ENCODE data around the gene SH3BP2. TPM values are rescaled to one million over a fixed set of nuclear protein-coding genes. Genes with fewer than 3 reads are reported as not detected.
A peak's percentile ranks its signal among the peaks of the same experiment; 100 is the strongest.

SH3BP2 gene
- total RNA-seq, 1 experiment from 2014 or later, result 28.7 TPM

DNA sequence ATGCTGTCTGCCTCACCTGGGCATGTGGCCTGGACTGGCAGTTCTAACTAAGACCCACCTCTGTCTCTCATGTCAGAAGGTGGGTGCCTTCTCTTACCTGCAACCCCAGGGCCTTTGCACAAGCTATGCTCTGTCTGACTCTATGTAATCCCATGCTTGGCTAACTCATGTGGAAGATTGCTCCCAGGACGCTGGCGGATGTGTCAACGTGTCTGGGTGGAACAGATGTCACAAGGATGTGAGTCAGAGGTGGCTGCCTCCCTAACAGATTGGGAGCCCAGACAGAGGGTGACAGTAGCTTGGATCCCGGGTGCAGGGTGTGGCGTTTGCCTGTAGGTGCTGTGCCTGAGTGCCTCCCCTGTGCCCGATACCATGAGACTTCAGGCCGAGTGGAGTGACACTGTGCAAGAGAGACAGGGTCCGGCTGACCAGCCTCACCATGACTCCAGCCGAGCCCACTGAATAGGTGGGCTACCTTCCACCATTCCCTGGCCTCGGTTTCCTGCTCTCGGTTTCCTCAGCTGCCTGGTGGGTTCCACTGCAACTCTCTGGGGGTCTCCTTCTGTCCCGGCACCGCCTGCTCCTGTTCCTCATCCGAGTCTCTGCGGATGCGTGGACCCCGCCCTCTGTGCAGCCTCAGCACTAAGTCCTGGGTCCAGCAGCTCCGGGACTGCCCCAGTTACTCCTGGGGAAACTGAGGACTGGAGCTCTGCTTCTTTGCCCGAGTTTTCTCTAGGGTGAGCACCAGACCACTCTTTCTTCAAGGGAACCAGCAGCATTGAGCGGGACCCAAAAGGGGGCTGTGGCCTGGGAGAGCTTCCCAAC lies 11.0 kb downstream of the SH3BP2 start:
- peak; percentile 39 for DNase-seq (ENCODE audit: low read depth)

DNA sequence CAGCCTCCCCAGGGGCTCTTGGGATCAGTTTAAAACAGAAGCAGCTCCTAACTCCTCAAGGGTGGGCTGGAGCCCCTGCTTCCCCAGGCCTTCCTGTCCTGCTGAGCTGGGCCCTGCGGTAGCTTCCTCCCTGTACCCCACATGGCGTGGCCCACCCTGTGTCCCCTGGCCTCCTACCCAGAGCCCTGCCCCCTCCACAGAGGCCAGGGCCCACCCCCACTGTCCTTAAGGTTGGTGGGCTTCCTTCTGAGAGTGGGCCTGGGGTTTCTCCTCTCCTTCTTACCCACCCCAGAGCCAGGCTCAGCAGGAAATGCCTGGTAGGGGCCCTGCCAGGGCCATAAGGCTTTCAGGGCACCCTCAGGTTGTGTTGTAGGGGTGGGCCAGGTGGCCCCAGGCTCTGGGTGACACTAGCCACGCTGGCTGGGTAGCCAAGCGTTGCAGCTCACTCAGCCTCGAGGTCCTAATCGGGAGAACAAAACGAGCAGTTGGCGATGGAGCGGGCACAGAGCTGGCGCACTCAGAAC lies 11.6 kb downstream of the SH3BP2 start:
- no peak for DNase-seq (ENCODE audit: low read depth)

GRCh38 chr4:2804973-2805501 lies 12.2 kb downstream of the SH3BP2 start:
- no peak for DNase-seq (ENCODE audit: low read depth)

DNA sequence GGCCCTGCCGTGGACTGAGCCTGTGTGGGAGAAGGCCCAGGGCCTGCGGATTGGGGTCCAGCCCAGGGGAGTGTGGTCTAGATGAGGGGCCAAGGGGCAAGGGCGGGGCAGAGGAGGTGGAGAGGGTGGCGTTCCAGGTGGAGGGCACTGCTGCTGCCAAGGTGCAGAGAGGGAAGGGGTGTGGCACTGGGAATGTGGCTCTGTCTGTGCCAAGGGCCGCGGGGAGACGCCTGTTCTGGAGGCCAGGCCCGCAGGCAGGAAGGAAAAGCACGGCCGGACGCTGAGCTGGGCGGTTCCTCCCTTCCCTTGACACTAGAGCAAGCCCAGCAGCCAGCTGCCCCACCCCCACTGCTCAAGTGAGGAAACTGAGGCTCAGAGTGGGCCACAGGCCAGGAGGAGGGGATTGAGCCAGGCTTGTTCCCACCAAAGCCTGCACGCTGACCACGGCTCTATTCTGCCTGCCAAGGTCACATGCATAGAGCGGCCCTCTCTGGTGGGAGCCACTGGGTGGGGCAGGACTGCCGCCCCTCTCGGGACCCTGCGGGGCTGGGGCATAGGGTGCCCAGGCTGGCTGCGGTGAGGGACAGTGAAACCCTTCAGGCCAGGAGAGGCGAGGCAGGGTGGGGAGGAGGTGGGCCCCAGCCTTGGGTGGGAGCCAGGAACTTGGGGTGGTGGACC lies 13.0 kb downstream of the SH3BP2 start:
- no peak for DNase-seq (ENCODE audit: low read depth)

DNA sequence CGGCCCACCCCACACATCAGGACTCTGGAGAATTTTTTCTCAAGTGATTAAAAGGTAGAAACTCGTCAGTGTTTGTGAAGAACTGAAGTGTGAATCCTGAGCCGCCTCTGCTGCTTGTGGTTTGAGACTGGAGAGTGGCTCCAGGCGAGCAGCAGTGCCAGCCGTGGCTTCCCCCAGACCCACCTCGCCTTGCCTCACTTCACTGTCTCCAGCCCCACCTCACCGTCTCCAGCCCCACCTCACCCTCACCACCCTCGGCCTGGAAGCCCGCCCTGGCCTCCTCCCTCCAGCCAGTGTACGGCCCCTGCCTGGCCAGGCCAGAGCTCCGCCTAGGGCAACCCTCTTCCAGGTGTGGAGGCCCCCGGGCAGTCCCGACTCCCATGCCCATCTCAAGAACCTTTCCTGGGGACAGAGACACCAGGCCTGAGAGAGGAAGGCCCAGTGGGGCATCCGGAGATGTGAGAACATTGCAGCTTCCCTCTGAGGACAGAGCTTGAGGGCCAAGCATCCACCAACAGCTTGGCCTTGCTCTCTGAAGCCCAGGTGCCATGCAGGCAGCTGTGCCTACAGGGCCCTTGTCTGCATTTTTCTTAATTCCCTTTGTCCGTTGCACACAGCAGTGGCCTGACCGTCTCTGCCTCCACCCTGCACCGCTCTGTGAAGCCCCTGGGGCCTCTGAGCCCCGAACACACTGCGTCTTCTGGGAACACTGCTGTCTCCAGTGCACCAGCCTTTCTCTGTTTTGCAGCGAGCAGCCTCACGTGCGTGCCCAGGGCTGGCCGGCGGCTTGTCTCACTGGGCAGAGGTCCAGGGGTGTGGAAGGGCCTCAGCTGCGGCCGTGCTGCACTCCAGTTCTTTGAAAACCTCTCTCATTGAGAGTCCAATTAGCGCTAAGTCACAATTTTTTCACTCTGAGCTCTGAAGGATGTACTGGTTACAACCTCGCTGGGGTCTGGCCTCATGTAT lies 13.8 kb downstream of the SH3BP2 start:
- DNase-seq (ENCODE audit: low read depth), result no peak

GRCh38 chr4:2807571-2807970 lies 14.7 kb downstream of the SH3BP2 start:
- DNase-seq (ENCODE audit: low read depth), result no peak

DNA sequence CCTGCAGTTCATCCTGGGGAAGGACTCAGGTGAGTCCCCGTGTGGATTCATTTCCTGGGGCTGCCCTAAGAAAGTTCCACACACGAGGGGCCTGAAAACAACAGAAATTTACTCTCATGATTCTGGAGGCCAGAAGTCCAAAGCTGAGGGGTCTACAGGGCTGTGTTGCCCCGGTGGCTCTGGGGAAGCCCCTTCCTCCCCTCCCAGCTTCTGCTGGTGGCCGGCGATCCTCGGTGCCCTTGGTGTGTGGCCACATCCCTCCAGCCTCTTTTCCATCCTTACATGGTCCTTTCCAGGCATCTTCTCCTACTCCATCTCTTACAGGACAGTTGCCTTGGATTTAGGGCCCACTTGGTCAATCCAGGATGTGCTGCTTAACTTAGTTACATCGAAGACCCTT lies 15.1 kb downstream of the SH3BP2 start:
- DNase-seq (ENCODE audit: low read depth), result no peak

GRCh38 chr4:2809610-2810180 lies 16.8 kb downstream of the SH3BP2 start:
- no peak for DNase-seq (ENCODE audit: low read depth)

GRCh38 chr4:2810388-2810787 lies 17.5 kb downstream of the SH3BP2 start:
- no peak for DNase-seq (ENCODE audit: low read depth)

DNA sequence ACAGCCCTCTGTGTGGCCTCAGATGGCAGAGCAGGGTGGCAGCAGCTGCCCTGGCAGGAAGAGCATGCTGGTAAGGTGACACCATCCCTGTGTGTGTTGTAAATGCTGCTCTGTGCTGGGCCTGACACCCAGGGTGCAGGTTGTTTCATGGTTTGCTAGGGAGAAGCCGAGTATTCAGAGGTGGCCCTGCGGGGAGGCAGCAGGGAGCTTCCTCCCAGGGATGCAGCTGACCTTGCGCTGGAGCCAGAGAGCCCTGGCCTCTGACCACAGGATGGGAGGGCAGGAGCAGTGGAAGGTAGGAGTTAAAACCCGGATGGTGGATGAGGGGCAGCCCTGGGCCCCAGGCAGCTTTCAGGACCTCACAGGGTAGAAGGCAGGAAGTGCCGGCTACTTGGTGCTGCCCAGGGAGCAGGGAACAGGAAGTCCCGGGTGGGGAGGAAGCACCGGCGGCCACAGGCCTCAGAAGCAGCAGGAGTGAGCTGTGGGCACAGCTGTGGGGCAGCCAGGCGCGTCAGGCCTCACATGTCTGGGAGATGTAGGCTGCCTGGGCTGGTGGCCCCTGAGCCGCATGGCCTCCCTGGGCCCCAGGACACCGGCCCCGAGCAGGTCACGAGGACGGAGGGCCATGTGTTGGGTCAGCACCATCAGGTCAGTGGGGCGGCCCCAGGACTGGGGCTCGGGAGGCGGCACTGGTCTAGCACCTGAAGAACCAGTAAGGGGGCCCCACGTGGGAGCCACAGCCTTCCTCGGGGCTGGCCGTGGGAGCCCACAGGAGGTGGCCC lies 19.1 kb downstream of the SH3BP2 start:
- DNase-seq (ENCODE audit: low read depth), result peak; percentile 51

DNA sequence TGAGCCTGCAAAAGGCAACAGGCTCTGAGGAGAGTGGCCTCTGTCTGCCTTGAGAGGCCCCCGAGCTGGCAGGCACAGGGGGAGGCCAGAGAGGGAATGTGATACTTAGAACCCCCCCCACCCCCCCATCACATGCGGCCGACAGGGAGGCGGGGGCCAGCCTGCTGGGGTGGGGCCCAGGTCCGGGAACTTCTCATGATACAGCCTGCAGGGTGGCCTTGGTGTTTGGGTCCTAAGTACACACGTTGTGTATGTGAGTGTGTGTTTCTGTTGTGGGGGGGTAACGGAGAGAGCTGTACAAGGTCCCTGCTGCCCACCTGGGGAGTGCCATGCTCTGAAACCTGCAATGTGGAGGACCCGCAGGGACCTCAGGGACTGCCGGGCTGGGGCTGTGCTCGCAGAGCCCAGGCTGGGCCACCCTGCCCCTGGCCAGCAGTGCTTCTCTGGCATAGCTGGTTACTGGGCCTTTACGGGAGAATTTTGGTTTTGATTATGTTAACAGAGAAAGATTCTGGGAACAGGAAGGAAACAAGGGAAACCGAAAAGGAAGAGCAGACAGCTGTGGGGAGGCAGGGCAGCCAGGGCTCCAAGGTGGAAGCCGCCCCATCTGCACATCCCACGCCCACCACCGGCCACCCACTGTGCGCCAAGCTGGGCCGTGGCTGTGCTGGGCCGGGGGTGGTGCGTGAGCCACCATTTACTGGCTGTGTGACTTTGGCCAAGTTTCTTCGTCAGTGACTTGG lies 19.9 kb downstream of the SH3BP2 start:
- DNase-seq (ENCODE audit: low read depth), result no peak

DNA sequence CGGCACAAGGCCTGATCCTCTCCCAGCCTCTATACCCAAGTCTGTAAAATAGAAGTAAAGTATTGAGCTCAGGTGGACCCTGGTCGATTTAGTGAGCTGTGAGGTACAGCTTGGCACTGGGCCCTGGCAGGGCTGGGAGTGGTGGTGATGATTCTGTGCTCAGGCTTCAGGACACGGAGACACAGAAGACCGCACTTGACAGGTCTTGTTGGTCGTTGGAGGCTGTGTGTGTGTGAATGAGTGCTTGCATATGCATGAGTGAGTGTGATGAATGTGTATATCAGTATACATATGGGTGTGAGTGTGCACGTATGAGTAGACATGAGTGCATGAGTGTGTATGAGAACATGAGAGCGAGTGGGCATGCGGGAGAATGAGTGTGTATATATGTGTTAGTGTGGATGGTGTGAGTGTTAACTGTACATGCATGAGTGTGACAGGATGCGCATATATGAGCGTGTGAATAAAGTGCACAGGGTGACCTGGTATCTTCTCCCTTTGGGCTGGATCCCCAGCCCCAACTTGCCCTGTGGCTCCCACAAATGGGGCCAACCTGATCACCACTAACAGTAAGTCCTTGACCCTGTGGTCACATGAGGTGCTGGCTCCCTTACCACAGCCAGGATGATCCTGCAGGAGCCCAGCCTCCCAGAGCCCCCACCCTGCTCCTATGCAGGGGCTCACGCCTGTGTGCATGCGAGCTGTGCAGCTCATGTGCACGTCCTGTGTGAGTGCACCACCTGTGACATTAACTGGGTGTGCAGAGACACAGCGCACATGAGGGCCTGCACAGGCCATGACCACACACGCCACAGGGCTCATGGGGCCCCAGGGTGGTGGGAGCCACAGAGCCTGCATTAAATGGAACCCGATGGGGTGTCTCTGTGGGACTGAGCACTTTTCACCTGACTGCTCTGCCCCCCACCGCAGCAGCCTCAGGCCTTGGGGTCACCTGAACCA lies 20.8 kb downstream of the SH3BP2 start:
- DNase-seq (ENCODE audit: low read depth), result no peak

GRCh38 chr4:2814627-2815270 lies 21.9 kb downstream of the SH3BP2 start:
- no peak for DNase-seq (ENCODE audit: low read depth)

- DNase-seq (ENCODE audit: low read depth), result no peak
Observed at GRCh38 chr4:2816401-2816954, 23.6 kb downstream of the SH3BP2 start.

GRCh38 chr4:2817137-2817536 lies 24.3 kb downstream of the SH3BP2 start:
- no peak for DNase-seq (ENCODE audit: low read depth)

DNA sequence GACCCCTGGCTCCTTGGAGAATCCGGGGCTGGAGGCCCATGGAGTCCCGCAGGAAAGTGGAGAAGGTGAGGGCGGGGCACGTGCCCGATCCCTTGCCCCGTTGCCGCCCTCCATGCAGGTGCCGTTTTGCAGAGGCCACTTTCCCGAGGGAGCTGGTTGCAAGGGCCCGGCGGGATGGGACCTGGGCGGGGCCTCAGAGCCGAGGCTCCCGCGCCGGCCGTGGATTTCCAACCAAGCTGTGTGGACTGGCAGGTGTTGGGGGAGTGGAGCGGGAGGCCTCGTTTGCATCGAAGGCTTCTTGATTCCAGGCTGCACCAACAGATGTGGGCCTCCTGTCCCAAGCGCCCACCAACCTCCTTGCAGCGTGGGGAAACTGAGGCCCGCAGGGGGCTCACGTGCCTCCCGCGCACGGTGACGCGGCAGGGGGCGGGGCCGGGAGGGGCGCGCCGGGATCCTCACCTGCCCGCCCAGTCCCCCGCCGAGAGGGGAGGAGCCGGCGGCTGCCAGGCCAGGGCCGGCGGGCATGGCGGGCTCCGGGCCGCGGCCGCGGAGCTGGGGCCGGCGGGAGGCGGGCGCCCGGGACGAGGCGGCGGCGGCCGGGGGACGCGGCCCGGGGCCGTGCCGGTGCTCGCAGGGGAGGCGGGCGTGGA lies 24.9 kb downstream of the SH3BP2 start:
- no peak for DNase-seq (ENCODE audit: low read depth)

GRCh38 chr4:2818351-2818939 lies 25.6 kb downstream of the SH3BP2 start:
- DNase-seq (ENCODE audit: low read depth), result no peak
